Activated naive CD4-positive, alpha-beta T cell treated with anti-CD3 and anti-CD28 coated beads for 36 hours (primary cell): ENCODE measurements around the gene PLCG1. TPM values are rescaled to one million over a fixed set of nuclear protein-coding genes. Genes with fewer than 3 reads are reported as not detected.
A peak's percentile ranks its signal among the peaks of the same experiment; 100 is the strongest.

Experiments used
- CTCF ChIA-PET: fragments of 350-600 bp; sonication (Branson Sonifier 250); formaldehyde crosslinking; loops from one replicate; lab custom pipeline; 2021; ENCODE audit warnings: antibody characterized with exemption; lab: Charles Lee
- DNase-seq: peaks from one replicate; pipeline ENCODE4 v3.0.0-alpha.2; 2020
- H3K27ac Mint-ChIP-seq: one replicate; pipeline ENCODE4 v1.8.0; 2021; ENCODE audit warnings: mild to moderate bottlenecking, mixed read lengths
- H3K27me3 Mint-ChIP-seq: one replicate; pipeline ENCODE4 v1.8.0; 2021; ENCODE audit warnings: low read depth, mixed read lengths
- H3K36me3 Mint-ChIP-seq: one replicate; pipeline ENCODE4 v1.8.0; 2021; ENCODE audit warnings: low read depth, mixed read lengths
- H3K4me1 Mint-ChIP-seq: one replicate; pipeline ENCODE4 v1.8.0; 2021; ENCODE audit warnings: low read depth, mixed read lengths
- H3K4me3 Mint-ChIP-seq: one replicate; pipeline ENCODE4 v1.8.0; 2021; ENCODE audit warnings: mild to moderate bottlenecking, moderate library complexity, mixed read lengths
- H3K9me3 Mint-ChIP-seq: one replicate; pipeline ENCODE4 v1.8.0; 2021; ENCODE audit warnings: mixed read lengths
- intact Hi-C: fragments of 100-400 bp; cut with micrococcal nuclease; formaldehyde crosslinking; loops from one replicate; pipeline ENCODE4 v1.15.1; 2023
- total RNA-seq, 2 experiments: library from RNA; stranded (reverse); gene quantifications; one replicate each; pipeline ENCODE4 v1.2.3, GENCODE V29; 2021

The PLCG1 gene
- total RNA-seq, 2 experiments from 2014 or later = 117 to 136 TPM

DNA sequence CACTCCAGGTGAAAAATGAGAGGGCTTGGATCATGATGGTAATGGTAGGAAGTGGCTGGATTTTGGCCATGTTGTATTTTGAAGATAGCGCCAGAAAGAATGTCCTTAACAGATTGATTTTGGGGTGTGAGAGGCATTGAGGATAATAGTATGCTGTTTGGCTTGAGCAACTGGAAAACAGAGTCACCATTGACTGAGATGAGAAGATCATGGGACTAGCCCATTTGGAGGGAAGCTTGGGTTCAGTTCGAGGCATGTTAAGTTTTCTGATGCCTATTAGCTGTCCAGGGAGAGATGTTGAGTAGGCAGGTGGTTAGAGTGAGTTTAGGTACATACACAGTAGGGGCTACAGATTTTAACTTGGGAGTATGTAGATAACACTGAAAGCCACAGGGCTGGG is 23.3 kb downstream of the PLCG1 start:
- H3K4me3 Mint-ChIP-seq = no peak overlapping the region
- no peak for DNase-seq
- H3K27me3 Mint-ChIP-seq = no peaks in the 10 kb centered on the region
- H3K4me1 Mint-ChIP-seq = peaks cover 68% of the 10 kb centered on the region
- CTCF ChIA-PET = interaction anchor here (1.7 to 7.1 kb wide), 2 partner anchors 12 to 26 kb away, joined by 8 to 77 read pairs; no protein-coding TSS in a partner anchor
- peaks cover 32% of the 10 kb centered on the region for H3K36me3 Mint-ChIP-seq
- intact Hi-C loops = no loop called here
- no peaks in the 10 kb centered on the region for H3K9me3 Mint-ChIP-seq
- peak overlapping the region; percentile 68 for H3K27ac Mint-ChIP-seq

DNA sequence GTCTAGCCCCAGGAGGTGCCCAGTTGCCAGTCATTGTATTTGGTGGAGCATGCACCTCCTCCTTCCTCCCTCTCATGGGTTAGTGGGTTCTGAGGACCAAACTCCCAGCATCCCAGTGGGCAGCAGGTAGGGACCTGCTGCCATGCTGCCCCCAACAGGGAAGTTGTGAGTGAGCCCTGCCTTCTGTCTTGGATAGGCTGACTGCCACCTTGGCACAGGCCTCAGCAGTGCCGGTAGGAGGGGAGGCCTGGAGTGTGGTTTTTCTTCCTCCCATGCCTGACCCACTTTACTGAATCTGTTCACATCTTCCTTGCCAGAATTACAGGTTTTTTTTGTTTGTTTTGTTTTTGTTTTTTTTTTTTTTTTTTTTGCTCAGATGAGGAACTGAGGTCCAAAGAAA is 24.5 kb downstream of the PLCG1 start:
- Mint-ChIP-seq H3K9me3 (no peaks in the 10 kb centered on the region), H3K4me3 (no peak overlapping the region)

DNA sequence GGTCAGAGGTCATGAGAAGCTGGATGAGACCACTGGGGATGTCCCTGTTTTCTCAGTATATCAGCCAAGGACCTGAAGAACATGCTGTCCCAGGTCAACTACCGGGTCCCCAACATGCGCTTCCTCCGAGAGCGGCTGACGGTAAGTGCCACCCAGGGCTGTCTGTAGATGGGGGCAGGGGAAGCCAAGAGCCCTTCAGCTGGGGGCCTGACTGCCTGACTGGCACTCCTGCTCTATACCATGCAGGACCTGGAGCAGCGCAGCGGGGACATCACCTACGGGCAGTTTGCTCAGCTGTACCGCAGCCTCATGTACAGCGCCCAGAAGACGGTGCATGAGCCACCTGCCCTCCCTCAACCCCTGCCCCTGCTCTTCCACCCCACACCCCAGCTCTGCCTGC is 25.1 kb downstream of the PLCG1 start:
- Mint-ChIP-seq H3K27me3 (no peaks in the 10 kb centered on the region), H3K4me1 (peaks cover 54% of the 10 kb centered on the region), H3K27ac (peak overlapping the region; percentile 67), H3K4me3 (no peak overlapping the region), H3K36me3 (peaks cover 44% of the 10 kb centered on the region), H3K9me3 (no peaks in the 10 kb centered on the region)
- DNase-seq = no peak
- intact Hi-C loops = no loop called here
- CTCF ChIA-PET = interaction anchor here (1.3 to 1.7 kb wide), 2 partner anchors 11 to 27 kb away, joined by 3 to 8 read pairs; no protein-coding TSS in a partner anchor

More for the DNA sequence above, 24.5 kb downstream of the PLCG1 start:
- CTCF ChIA-PET = interaction anchor here (1.7 kb wide), 1 partner anchor 11 kb away, joined by 8 read pairs; no protein-coding TSS in a partner anchor
- Mint-ChIP-seq H3K27ac (peak overlapping the region; percentile 67), H3K27me3 (no peaks in the 10 kb centered on the region), H3K36me3 (peaks cover 39% of the 10 kb centered on the region), H3K4me1 (peaks cover 59% of the 10 kb centered on the region)
- intact Hi-C loops = no loop called here
- DNase-seq = no peak

DNA sequence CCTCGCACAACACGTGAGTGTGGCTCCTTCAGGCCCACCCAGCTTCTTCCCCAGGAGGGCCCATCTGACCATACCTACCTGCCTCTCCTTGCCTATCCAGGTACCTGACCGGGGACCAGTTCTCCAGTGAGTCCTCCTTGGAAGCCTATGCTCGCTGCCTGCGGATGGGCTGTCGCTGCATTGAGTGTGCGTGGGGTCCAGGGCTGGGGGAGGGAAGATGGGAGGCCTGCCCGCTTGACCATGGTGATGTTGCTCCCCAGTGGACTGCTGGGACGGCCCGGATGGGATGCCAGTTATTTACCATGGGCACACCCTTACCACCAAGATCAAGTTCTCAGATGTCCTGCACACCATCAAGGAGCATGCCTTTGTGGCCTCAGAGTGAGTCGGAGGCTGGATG is 26.5 kb downstream of the PLCG1 start:
- Mint-ChIP-seq H3K4me1 (peaks cover 39% of the 10 kb centered on the region), H3K9me3 (no peaks in the 10 kb centered on the region), H3K36me3 (peaks cover 45% of the 10 kb centered on the region), H3K27me3 (no peaks in the 10 kb centered on the region), H3K4me3 (no peak overlapping the region), H3K27ac (peak overlapping the region; percentile 59)
- DNase-seq = no peak
- intact Hi-C loops = no loop called here
- CTCF ChIA-PET = interaction anchor here (1.3 to 1.9 kb wide), 3 partner anchors 9 to 29 kb away, joined by 3 to 4 read pairs (median 4); no protein-coding TSS in a partner anchor

DNA sequence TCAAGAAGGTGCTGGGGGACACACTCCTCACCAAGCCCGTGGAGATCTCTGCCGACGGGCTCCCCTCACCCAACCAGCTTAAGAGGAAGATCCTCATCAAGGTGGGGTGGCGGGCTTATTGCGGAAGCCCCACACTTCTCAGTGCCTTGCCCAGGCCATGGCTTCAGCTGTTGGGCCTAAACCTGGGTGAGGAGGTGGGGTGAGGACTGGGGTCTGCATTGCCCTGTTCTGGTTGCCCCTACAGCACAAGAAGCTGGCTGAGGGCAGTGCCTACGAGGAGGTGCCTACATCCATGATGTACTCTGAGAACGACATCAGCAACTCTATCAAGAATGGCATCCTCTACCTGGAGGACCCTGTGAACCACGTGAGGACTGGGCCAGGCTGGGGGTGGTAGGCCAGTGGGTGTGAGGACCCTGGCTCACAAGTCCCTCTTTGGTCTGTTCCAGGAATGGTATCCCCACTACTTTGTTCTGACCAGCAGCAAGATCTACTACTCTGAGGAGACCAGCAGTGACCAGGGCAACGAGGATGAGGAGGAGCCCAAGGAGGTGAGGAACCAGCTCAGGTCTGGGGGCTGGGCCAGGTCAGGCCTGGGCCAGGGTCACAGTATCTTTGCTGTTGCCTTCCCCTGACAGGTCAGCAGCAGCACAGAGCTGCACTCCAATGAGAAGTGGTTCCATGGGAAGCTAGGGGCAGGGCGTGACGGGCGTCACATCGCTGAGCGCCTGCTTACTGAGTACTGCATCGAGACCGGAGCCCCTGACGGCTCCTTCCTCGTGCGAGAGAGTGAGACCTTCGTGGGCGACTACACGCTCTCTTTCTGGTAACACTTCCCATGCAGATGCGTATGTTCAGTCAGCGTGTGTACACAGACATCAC is 27.9 kb downstream of the PLCG1 start:
- Mint-ChIP-seq H3K36me3 (peaks cover 40% of the 10 kb centered on the region), H3K27me3 (no peaks in the 10 kb centered on the region), H3K27ac (no peak overlapping the region), H3K4me1 (peaks cover 25% of the 10 kb centered on the region), H3K9me3 (no peaks in the 10 kb centered on the region), H3K4me3 (no peak overlapping the region)
- CTCF ChIA-PET = interaction anchor here (1.5 to 1.9 kb wide), 2 partner anchors 7 to 29 kb away, joined by 4 read pairs; no protein-coding TSS in a partner anchor
- intact Hi-C loops = no loop called here
- no peak for DNase-seq

DNA sequence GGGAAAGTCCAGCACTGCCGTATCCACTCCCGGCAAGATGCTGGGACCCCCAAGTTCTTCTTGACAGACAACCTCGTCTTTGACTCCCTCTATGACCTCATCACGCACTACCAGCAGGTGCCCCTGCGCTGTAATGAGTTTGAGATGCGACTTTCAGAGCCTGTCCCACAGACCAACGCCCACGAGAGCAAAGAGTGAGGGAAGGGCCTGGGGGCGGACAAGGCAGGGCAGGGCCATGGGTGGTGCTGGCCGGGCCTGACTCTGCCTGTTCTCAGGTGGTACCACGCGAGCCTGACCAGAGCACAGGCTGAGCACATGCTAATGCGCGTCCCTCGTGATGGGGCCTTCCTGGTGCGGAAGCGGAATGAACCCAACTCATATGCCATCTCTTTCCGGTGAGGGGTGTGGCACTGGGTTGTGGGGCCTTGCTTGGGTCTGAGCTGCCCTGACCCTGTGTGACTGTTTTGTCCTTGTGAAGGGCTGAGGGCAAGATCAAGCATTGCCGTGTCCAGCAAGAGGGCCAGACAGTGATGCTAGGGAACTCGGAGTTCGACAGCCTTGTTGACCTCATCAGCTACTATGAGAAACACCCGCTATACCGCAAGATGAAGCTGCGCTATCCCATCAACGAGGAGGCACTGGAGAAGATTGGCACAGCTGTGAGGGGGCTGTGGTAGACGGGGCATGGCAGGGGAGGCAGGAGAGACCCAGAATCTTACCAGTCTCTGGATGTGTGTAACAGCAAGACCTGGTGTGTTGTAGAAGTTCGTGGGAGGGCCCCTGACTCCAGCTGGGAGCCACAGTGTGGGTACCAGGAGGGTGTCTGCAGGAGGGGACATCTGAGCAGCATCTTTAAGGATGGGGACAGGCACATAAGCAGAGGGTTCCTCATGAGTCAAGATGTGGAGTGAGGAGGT is 29.1 kb downstream of the PLCG1 start:
- no peaks in the 10 kb centered on the region for H3K27me3 Mint-ChIP-seq
- DNase-seq = no peak
- peak overlapping the region; percentile 15 for H3K27ac Mint-ChIP-seq
- peaks cover 41% of the 10 kb centered on the region for H3K36me3 Mint-ChIP-seq
- intact Hi-C loops = no loop called here
- CTCF ChIA-PET = no interaction called here
- no peaks in the 10 kb centered on the region for H3K9me3 Mint-ChIP-seq
- peaks cover 14% of the 10 kb centered on the region for H3K4me1 Mint-ChIP-seq
- H3K4me3 Mint-ChIP-seq = no peak overlapping the region

DNA sequence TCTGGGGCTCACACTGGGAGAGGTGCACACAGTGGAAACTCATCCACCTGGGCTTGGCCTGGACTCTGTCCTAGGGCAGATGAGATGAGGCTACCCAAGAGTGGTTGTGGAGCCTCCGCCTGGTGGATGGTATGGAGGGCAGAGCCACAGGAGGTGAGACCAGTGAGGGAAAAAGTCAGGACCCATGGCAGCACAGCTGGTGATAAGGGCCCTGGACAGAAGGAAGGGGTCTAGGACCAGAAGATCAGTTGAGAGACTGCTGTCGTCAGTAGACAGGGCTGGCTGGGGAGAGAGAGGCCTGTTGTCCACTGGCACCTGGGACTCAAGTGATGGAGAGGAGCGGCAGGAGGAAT is 29.8 kb downstream of the PLCG1 start:
- Mint-ChIP-seq H3K27me3 (no peaks in the 10 kb centered on the region), H3K36me3 (peaks cover 44% of the 10 kb centered on the region), H3K4me3 (no peak overlapping the region), H3K9me3 (no peaks in the 10 kb centered on the region), H3K4me1 (peaks cover 12% of the 10 kb centered on the region), H3K27ac (peak overlapping the region; percentile 15)
- no peak for DNase-seq
- intact Hi-C loops = no loop called here
- CTCF ChIA-PET = no interaction called here

DNA sequence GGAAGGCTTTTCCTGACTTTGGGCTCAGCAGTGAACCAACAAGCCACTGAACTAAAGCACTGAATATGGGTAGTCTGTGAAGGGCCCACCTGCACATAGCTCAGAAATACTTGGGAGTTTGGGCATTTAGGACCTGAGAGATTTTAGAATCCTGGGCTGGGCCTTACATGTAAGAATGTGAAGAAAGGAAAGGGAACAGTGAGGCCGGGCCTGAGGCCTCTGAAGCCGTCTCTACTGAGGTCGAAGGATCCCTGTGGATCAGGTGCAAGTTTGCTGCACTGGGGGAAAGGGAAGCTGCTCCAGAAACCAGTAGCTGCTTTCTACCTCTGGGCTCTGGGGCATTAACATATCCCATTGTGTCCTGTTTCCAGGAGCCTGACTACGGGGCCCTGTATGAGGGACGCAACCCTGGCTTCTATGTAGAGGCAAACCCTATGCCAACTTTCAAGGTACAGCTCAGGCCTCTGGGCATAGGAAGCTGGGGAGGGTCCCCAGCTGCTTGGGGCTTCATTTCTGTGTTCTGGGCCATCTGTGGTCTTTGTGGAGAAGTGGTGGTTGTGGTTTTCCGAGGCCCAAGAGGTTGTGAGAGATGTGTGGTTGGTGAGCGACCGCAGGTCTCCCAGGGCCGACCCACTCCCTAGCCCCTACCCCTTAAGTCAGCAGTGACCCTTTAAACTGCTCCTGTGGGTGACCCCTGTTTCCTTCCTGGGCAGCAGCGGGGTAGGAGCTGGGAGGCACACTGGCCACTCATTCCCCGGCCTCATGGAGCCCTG is 30.3 kb downstream of the PLCG1 start:
- Mint-ChIP-seq H3K4me1 (peaks cover 12% of the 10 kb centered on the region), H3K4me3 (no peak overlapping the region), H3K9me3 (no peaks in the 10 kb centered on the region), H3K36me3 (peaks cover 44% of the 10 kb centered on the region), H3K27me3 (no peaks in the 10 kb centered on the region), H3K27ac (peak overlapping the region; percentile 15)
- CTCF ChIA-PET = interaction anchor here (0.8 kb wide), 1 partner anchor 12 kb away, joined by 3 read pairs; no protein-coding TSS in a partner anchor
- DNase-seq = no peak
- intact Hi-C loops = no loop called here

DNA sequence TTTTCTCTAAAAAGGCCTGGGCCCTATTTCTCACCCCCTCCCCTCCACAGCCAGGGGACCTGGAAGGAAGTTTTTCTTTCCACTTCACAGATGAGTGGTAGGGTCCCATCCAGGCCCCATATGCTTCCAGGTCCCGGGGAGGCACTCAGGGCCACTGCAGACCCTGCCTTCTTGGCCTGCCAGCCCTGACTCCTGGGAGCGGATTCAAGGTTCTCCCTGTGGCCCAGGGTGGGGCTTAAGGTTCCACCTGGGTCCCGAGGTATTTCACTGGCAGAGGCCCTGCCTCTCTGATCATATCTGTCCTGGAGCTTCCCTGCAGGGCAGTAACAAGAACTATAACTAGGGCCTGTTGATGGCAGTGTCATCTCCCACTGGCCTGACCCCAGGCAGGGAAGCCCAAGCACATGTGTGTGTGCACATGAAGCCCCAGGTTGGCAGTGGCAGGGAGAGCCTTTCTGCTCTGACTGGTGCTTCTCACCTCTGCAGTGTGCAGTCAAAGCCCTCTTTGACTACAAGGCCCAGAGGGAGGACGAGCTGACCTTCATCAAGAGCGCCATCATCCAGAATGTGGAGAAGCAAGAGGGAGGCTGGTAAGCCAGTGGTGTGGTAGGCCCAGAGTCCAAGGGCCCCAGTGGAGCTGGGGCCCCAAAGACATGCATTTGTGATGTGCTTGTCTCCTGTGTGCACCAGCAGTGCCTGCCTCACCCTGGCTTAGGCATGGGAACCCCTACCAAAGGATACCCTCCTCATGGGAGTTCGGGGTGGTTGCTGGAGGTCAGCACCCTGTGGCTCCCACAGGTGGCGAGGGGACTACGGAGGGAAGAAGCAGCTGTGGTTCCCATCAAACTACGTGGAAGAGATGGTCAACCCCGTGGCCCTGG is 31.2 kb downstream of the PLCG1 start:
- H3K27ac Mint-ChIP-seq = peak overlapping the region; percentile 41
- no peaks in the 10 kb centered on the region for H3K27me3 Mint-ChIP-seq
- CTCF ChIA-PET = no interaction called here
- H3K36me3 Mint-ChIP-seq = peaks cover 45% of the 10 kb centered on the region
- H3K9me3 Mint-ChIP-seq = no peaks in the 10 kb centered on the region
- no peak for DNase-seq
- H3K4me3 Mint-ChIP-seq = no peak overlapping the region
- intact Hi-C loops = no loop called here
- H3K4me1 Mint-ChIP-seq = peaks cover 11% of the 10 kb centered on the region

DNA sequence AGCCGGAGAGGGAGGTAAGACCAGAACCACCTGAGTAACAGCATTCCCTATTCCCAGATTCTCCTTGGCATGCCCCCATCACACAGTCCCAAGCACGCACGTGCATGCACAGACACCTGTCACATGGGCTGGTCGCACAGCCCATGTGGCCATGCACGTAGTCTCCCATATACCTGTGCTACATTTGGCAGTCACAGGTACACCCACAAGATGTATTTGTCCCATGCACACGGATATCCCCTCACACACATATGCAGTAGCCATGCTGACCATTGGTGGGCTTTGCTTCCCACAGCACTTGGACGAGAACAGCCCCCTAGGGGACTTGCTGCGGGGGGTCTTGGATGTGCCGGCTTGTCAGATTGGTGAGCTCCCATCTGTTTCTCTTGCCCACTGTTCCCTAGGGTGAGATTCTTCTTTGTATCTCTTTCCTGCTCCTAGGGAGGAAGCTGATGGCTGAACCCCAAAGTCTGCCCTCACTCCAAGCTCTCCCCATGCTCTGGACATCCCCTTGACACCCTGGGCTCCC is 31.9 kb downstream of the PLCG1 start:
- peaks cover 43% of the 10 kb centered on the region for H3K36me3 Mint-ChIP-seq
- DNase-seq = peak; percentile 2
- CTCF ChIA-PET = no interaction called here
- H3K4me1 Mint-ChIP-seq = peaks cover 8% of the 10 kb centered on the region
- H3K9me3 Mint-ChIP-seq = no peaks in the 10 kb centered on the region
- peak overlapping the region; percentile 71 for H3K27ac Mint-ChIP-seq
- no peak overlapping the region for H3K4me3 Mint-ChIP-seq
- H3K27me3 Mint-ChIP-seq = no peaks in the 10 kb centered on the region
- intact Hi-C loops = no loop called here
